Activated CD8-positive, alpha-beta memory T cell treated with anti-CD3 and anti-CD28 coated beads, Interleukin-2, amount 10 ng/mL, durations not matched to agents 7 days and 5 days (primary cell): ENCODE measurements around the gene GSTM4. TPM values are rescaled to one million over a fixed set of nuclear protein-coding genes. Genes with fewer than 3 reads are reported as not detected.
"Not testable (repeated sequence)": the region's sequence is repeated elsewhere in the genome, so short reads cannot be mapped to it uniquely, and the experiment has no call there.

Experiments
- ATAC-seq: fragments of 150-1000 bp; cut with Tn5 transposase; one replicate; pipeline ENCODE4 v1.10.0; 2021; ENCODE audit warnings: moderate library complexity
- CTCF ChIA-PET: fragments of 350-600 bp; sonication (Branson Sonifier 250); formaldehyde crosslinking; loops from one replicate; lab custom pipeline; 2021; ENCODE audit warnings: antibody characterized with exemption; lab: Charles Lee
- DNase-seq: peaks from one replicate; pipeline ENCODE4 v3.0.0-alpha.2; 2020
- H3K27ac Mint-ChIP-seq: one replicate; pipeline ENCODE4 v1.8.0; 2021; ENCODE audit warnings: mild to moderate bottlenecking, mixed read lengths
- H3K27me3 Mint-ChIP-seq: one replicate; pipeline ENCODE4 v1.8.0; 2021; ENCODE audit warnings: mixed read lengths
- H3K36me3 Mint-ChIP-seq: one replicate; pipeline ENCODE4 v1.8.0; 2021; ENCODE audit warnings: mild to moderate bottlenecking, mixed read lengths
- H3K4me1 Mint-ChIP-seq: one replicate; pipeline ENCODE4 v1.8.0; 2021; ENCODE audit warnings: mixed read lengths
- H3K4me3 Mint-ChIP-seq: one replicate; pipeline ENCODE4 v1.8.0; 2021; ENCODE audit warnings: mild to moderate bottlenecking, moderate library complexity, mixed read lengths
- H3K9me3 Mint-ChIP-seq: one replicate; pipeline ENCODE4 v1.8.0; 2022; ENCODE audit warnings: low read depth, mixed read lengths
- total RNA-seq, 2 experiments: library from RNA; stranded (reverse); gene quantifications; one replicate each; pipeline ENCODE4 v1.2.3, GENCODE V29; 2021

GSTM4 gene
- total RNA-seq, 2 experiments from 2014 or later: 5.7 to 6.7 TPM

GRCh38 chr1:109650609-109651008 lies 5.3 kb upstream of the GSTM4 start:
- Mint-ChIP-seq H3K27me3 (peaks cover 44% of the 10 kb centered on the region), H3K4me3 (no peak overlapping the region), H3K27ac (no peak overlapping the region), H3K4me1 (peaks cover 15% of the 10 kb centered on the region), H3K9me3 (no peaks in the 10 kb centered on the region), H3K36me3 (no peaks in the 10 kb centered on the region)
- DNase-seq (no peak), ATAC-seq (no peak)
- CTCF ChIA-PET: interaction anchor here (0.7 to 5.6 kb wide), 16 partner anchors 7 to 364 kb away, joined by 3 to 98 read pairs (median 7); partner anchors contain the start of gene AHCYL1

GRCh38 chr1:109652402-109652801 lies 3.5 kb upstream of the GSTM4 start:
- no peak for DNase-seq
- peaks cover 44% of the 10 kb centered on the region for H3K27me3 Mint-ChIP-seq
- peaks cover 16% of the 10 kb centered on the region for H3K4me1 Mint-ChIP-seq
- H3K4me3 Mint-ChIP-seq: no peak overlapping the region
- CTCF ChIA-PET: interaction anchor here (1.3 to 5.6 kb wide), 7 partner anchors 9 to 359 kb away, joined by 4 to 98 read pairs (median 18); partner anchors contain the start of gene AHCYL1
- H3K36me3 Mint-ChIP-seq: no peaks in the 10 kb centered on the region
- H3K27ac Mint-ChIP-seq: no peak overlapping the region
- H3K9me3 Mint-ChIP-seq: no peaks in the 10 kb centered on the region
- no peak for ATAC-seq

- Mint-ChIP-seq H3K27ac (no peak overlapping the region), H3K4me1 (peaks cover 16% of the 10 kb centered on the region), H3K9me3 (no peaks in the 10 kb centered on the region), H3K27me3 (peaks cover 44% of the 10 kb centered on the region), H3K4me3 (no peak overlapping the region), H3K36me3 (no peaks in the 10 kb centered on the region)
- no peak for ATAC-seq
- DNase-seq: no peak
- CTCF ChIA-PET: interaction anchor here (1.3 to 5.6 kb wide), 3 partner anchors 13 to 358 kb away, joined by 5 to 98 read pairs (median 50); no protein-coding TSS in a partner anchor
Measured at GRCh38 chr1:109653306-109653705, 2.6 kb upstream of the GSTM4 start.

GRCh38 chr1:109654519-109654918 lies 1.4 kb upstream of the GSTM4 start:
- ATAC-seq (no peak), DNase-seq (peak; percentile 29)
- Mint-ChIP-seq H3K9me3 (no peaks in the 10 kb centered on the region), H3K27ac (no peak overlapping the region), H3K4me1 (peaks cover 10% of the 10 kb centered on the region), H3K27me3 (peaks cover 44% of the 10 kb centered on the region), H3K36me3 (no peaks in the 10 kb centered on the region), H3K4me3 (no peak overlapping the region)
- CTCF ChIA-PET: interaction anchor here (7.5 kb wide), 1 partner anchor 13 kb away, joined by 82 read pairs; no protein-coding TSS in a partner anchor

GRCh38 chr1:109657395-109657794 lies 1.5 kb downstream of the GSTM4 start:
- peak overlapping the region; percentile 5 for H3K4me3 Mint-ChIP-seq
- no peaks in the 10 kb centered on the region for H3K36me3 Mint-ChIP-seq
- H3K9me3 Mint-ChIP-seq: no peaks in the 10 kb centered on the region
- CTCF ChIA-PET: interaction anchor here (1.4 to 7.5 kb wide), 3 partner anchors 16 to 125 kb away, joined by 3 to 82 read pairs (median 5); no protein-coding TSS in a partner anchor
- H3K4me1 Mint-ChIP-seq: peaks cover 10% of the 10 kb centered on the region
- ATAC-seq: no peak
- H3K27ac Mint-ChIP-seq: no peak overlapping the region
- DNase-seq: peak; percentile 31
- H3K27me3 Mint-ChIP-seq: peaks cover 20% of the 10 kb centered on the region

GRCh38 chr1:109657970-109658369 lies 2.1 kb downstream of the GSTM4 start:
- H3K27ac Mint-ChIP-seq: no peak overlapping the region
- CTCF ChIA-PET: interaction anchor here (1.4 to 7.5 kb wide), 3 partner anchors 17 to 125 kb away, joined by 3 to 82 read pairs (median 5); no protein-coding TSS in a partner anchor
- peaks cover 16% of the 10 kb centered on the region for H3K27me3 Mint-ChIP-seq
- no peak for ATAC-seq
- H3K9me3 Mint-ChIP-seq: no peaks in the 10 kb centered on the region
- DNase-seq: peak; percentile 14
- peaks cover 10% of the 10 kb centered on the region for H3K4me1 Mint-ChIP-seq
- no peak overlapping the region for H3K4me3 Mint-ChIP-seq
- H3K36me3 Mint-ChIP-seq: no peaks in the 10 kb centered on the region

GRCh38 chr1:109658533-109659042 lies 2.7 kb downstream of the GSTM4 start:
- Mint-ChIP-seq H3K4me3 (no peak overlapping the region), H3K4me1 (peaks cover 10% of the 10 kb centered on the region), H3K36me3 (no peaks in the 10 kb centered on the region), H3K9me3 (no peaks in the 10 kb centered on the region), H3K27ac (no peak overlapping the region), H3K27me3 (peaks cover 10% of the 10 kb centered on the region)
- CTCF ChIA-PET: interaction anchor here (1.4 to 7.5 kb wide), 3 partner anchors 17 to 126 kb away, joined by 3 to 82 read pairs (median 5); no protein-coding TSS in a partner anchor
- DNase-seq (peak; percentile 37), ATAC-seq (no peak)

- peaks cover 7% of the 10 kb centered on the region for H3K27me3 Mint-ChIP-seq
- ATAC-seq (no peak), DNase-seq (peak; percentile 29)
- H3K4me1 Mint-ChIP-seq: peaks cover 10% of the 10 kb centered on the region
- CTCF ChIA-PET: interaction anchor here (7.5 kb wide), 1 partner anchor 18 kb away, joined by 82 read pairs; no protein-coding TSS in a partner anchor
- no peaks in the 10 kb centered on the region for H3K9me3 Mint-ChIP-seq
- H3K4me3 Mint-ChIP-seq: no peak overlapping the region
- no peak overlapping the region for H3K27ac Mint-ChIP-seq
- no peaks in the 10 kb centered on the region for H3K36me3 Mint-ChIP-seq
Measured at GRCh38 chr1:109659145-109659544, 3.2 kb downstream of the GSTM4 start.

GRCh38 chr1:109659997-109660690 lies 4.2 kb downstream of the GSTM4 start:
- Mint-ChIP-seq H3K27ac (no peak overlapping the region), H3K4me1 (peaks cover 6% of the 10 kb centered on the region), H3K4me3 (no peak overlapping the region), H3K9me3 (no peaks in the 10 kb centered on the region), H3K27me3 (no peaks in the 10 kb centered on the region), H3K36me3 (no peaks in the 10 kb centered on the region)
- CTCF ChIA-PET: interaction anchor here (7.5 kb wide), 1 partner anchor 19 kb away, joined by 82 read pairs; no protein-coding TSS in a partner anchor
- DNase-seq: peak; percentile 37
- ATAC-seq: no peak

- not testable (repeated sequence) for H3K27ac Mint-ChIP-seq, H3K9me3 Mint-ChIP-seq, DNase-seq, ATAC-seq, H3K27me3 Mint-ChIP-seq, H3K4me1 Mint-ChIP-seq, H3K36me3 Mint-ChIP-seq, H3K4me3 Mint-ChIP-seq
- CTCF ChIA-PET: interaction anchor here (1.6 to 7.5 kb wide), 2 partner anchors 11 to 19 kb away, joined by 5 to 82 read pairs; no protein-coding TSS in a partner anchor
Measured at GRCh38 chr1:109660691-109661026, 4.8 kb downstream of the GSTM4 start.

GRCh38 chr1:109661391-109661790 lies 5.5 kb downstream of the GSTM4 start:
- no peak for ATAC-seq
- Mint-ChIP-seq H3K9me3 (no peaks in the 10 kb centered on the region), H3K36me3 (no peaks in the 10 kb centered on the region), H3K27me3 (no peaks in the 10 kb centered on the region), H3K4me3 (no peak overlapping the region), H3K4me1 (no peaks in the 10 kb centered on the region), H3K27ac (no peak overlapping the region)
- CTCF ChIA-PET: interaction anchor here (0.6 to 1.6 kb wide), 4 partner anchors 11 to 129 kb away, joined by 4 to 6 read pairs (median 4); no protein-coding TSS in a partner anchor
- peak; percentile 38 for DNase-seq

- no peak overlapping the region for H3K4me3 Mint-ChIP-seq
- no peak overlapping the region for H3K27ac Mint-ChIP-seq
- ATAC-seq (no peak), DNase-seq (no peak)
- H3K36me3 Mint-ChIP-seq: no peaks in the 10 kb centered on the region
- no peaks in the 10 kb centered on the region for H3K9me3 Mint-ChIP-seq
- peaks cover 4% of the 10 kb centered on the region for H3K27me3 Mint-ChIP-seq
- peaks cover 9% of the 10 kb centered on the region for H3K4me1 Mint-ChIP-seq
- CTCF ChIA-PET: no interaction called here
Measured at GRCh38 chr1:109664671-109665070, 8.8 kb downstream of the GSTM4 start.

- H3K27me3 Mint-ChIP-seq: peaks cover 4% of the 10 kb centered on the region
- no peak within 1 kb of the TSS for H3K27ac Mint-ChIP-seq
Measured at GRCh38 chr1:109667452-109668122, 11.7 kb downstream of the GSTM4 start, which contains the start of gene GSTM2. GSTM2 (plus strand) TSS chr1:109668057; CDS start chr1:109668116, 59 bp downstream.

More at GRCh38 chr1:109667452-109668122, 11.7 kb downstream of the GSTM4 start, which contains the start of gene GSTM2:
- Mint-ChIP-seq H3K9me3 (no peaks in the 10 kb centered on the region), H3K4me3 (peak within 1 kb of the TSS; percentile 29), H3K36me3 (no peaks in the 10 kb centered on the region), H3K4me1 (peaks cover 25% of the 10 kb centered on the region)
- peak; percentile 73 for DNase-seq
- peak; percentile 90 for ATAC-seq
- CTCF ChIA-PET: interaction anchor here (1.2 to 5.4 kb wide), 2 partner anchors 27 to 118 kb away, joined by 4 to 29 read pairs; no protein-coding TSS in a partner anchor
